OCI-LY7 (cell line): ENCODE data around the gene RHEX.

Experiments
- EZH2phosphoT487 ChIP-seq: fragments of 200-600 bp; sonication (generic); IDR thresholded peaks from 2 replicates; pipeline ENCODE4 v1.6.1; 2018; ENCODE audit warnings: low read depth, borderline replicate concordance, mild to moderate bottlenecking, mixed run types, antibody characterized with exemption, low read length, moderate library complexity, mixed read lengths
- TF ChIP-seq, protein P1 (sequence below): fragments of 200-600 bp; sonication (generic); conservative IDR thresholded peaks from 2 replicates; pipeline ENCODE4 v1.5.1; 2014; ENCODE audit warnings: mild to moderate bottlenecking, antibody characterized with exemption, low read length, moderate library complexity, mixed read lengths

DNA sequence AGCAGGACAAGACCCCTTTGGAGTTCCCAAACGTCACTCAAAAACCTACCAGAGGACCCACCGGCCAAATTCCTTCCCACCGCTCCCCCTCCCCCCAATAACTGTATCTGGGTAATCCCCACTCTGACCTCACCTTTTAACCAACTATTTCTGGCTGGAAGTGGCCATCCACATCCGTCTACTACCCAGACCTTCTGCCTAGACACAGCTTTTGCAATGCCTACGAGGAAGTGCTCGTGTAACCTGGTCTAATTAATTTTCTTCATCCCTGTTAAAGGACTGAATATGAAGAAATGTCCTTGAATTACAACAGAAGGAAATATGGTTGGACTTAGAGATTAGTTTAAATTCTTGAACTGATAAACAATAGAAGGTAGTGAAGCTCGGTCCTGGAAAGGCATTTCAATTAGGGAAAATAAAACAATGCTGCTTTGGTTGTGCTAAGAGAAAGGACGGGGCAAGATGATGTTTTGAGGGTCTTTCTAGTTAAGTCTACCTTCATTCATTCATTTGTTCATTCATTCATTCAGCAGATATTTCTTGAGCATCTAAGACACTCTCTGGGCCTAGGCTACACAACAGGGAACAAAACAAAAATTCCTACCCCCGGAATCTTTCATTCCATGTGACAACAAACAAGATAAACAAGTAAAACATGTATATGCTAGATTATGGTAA is 45.4 kb downstream of the RHEX start:
- TF ChIP-seq, protein P1, sequence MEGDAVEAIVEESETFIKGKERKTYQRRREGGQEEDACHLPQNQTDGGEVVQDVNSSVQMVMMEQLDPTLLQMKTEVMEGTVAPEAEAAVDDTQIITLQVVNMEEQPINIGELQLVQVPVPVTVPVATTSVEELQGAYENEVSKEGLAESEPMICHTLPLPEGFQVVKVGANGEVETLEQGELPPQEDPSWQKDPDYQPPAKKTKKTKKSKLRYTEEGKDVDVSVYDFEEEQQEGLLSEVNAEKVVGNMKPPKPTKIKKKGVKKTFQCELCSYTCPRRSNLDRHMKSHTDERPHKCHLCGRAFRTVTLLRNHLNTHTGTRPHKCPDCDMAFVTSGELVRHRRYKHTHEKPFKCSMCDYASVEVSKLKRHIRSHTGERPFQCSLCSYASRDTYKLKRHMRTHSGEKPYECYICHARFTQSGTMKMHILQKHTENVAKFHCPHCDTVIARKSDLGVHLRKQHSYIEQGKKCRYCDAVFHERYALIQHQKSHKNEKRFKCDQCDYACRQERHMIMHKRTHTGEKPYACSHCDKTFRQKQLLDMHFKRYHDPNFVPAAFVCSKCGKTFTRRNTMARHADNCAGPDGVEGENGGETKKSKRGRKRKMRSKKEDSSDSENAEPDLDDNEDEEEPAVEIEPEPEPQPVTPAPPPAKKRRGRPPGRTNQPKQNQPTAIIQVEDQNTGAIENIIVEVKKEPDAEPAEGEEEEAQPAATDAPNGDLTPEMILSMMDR, result no peak
- TF ChIP-seq EZH2phosphoT487, result no peak
